Measurements from ENCODE around the gene GRID2. TPM values are rescaled to one million over a fixed set of nuclear protein-coding genes. Genes with fewer than 3 reads are reported as not detected.

The GRID2 gene
- total RNA-seq, 1 donor from 2014 or later, result 0.17 TPM

- no peaks in the 10 kb centered on the region for H3K27me3 Mint-ChIP-seq (ENCODE audit: insufficient read depth, low read depth)
- H3K9ac ChIP-seq, result no peak overlapping the region
- peaks cover 3% of the 10 kb centered on the region for H3K4me1 Mint-ChIP-seq
- H3K27me3 ChIP-seq, result no peaks in the 10 kb centered on the region
- no peaks in the 10 kb centered on the region for H3K9me3 Mint-ChIP-seq
- H3K9me3 ChIP-seq (ENCODE audit: low read depth), result no peaks in the 10 kb centered on the region
- H3K4me2 ChIP-seq, result no peak overlapping the region
- no peaks in the 10 kb centered on the region for H3K79me2 ChIP-seq (ENCODE audit: low read depth)
- DNase-seq (ENCODE audit: low spot score), result no peak
- H3K4me3 Mint-ChIP-seq, result no peak overlapping the region
- no peaks in the 10 kb centered on the region for H4K20me1 ChIP-seq (ENCODE audit: low read depth)
- H3K36me3 Mint-ChIP-seq, result no peaks in the 10 kb centered on the region
- H3K4me1 ChIP-seq, result no peaks in the 10 kb centered on the region
- H2AFZ ChIP-seq (replicated peaks), result no peak overlapping the region
- no peak for TF ChIP-seq CTCF (IDR thresholded peaks at IDR 0.05)
- TF ChIP-seq EZH2phosphoT487 (IDR thresholded peaks at IDR 0.05), result no peak
- no peak for TF ChIP-seq EZH2 (IDR thresholded peaks at IDR 0.05)
- no peaks in the 10 kb centered on the region for H3F3A ChIP-seq (ENCODE audit: low read depth)
- H3K27ac Mint-ChIP-seq, result no peak overlapping the region
- no peak overlapping the region for H3K27ac ChIP-seq
- H3K36me3 ChIP-seq, result no peaks in the 10 kb centered on the region
- no peak overlapping the region for H3K4me3 ChIP-seq
Observed at GRCh38 chr4:92809381-92809780, 505.6 kb downstream of the GRID2 start.

GRCh38 chr4:92812652-92813051 is 508.9 kb downstream of the GRID2 start:
- no peaks in the 10 kb centered on the region for H4K20me1 ChIP-seq (ENCODE audit: low read depth)
- Mint-ChIP-seq H3K9me3 (no peaks in the 10 kb centered on the region), H3K27me3 (ENCODE audit: insufficient read depth, low read depth) (no peaks in the 10 kb centered on the region), H3K4me3 (no peak overlapping the region), H3K27ac (no peak overlapping the region), H3K36me3 (no peaks in the 10 kb centered on the region), H3K4me1 (no peaks in the 10 kb centered on the region)
- H3K9ac ChIP-seq, result no peak overlapping the region
- no peak overlapping the region for H3K4me2 ChIP-seq
- no peaks in the 10 kb centered on the region for H3F3A ChIP-seq (ENCODE audit: low read depth)
- H3K79me2 ChIP-seq (ENCODE audit: low read depth), result no peaks in the 10 kb centered on the region
- no peaks in the 10 kb centered on the region for H3K4me1 ChIP-seq
- H3K36me3 ChIP-seq, result no peaks in the 10 kb centered on the region
- no peak overlapping the region for H3K27ac ChIP-seq
- DNase-seq (ENCODE audit: low spot score), result no peak
- no peaks in the 10 kb centered on the region for H3K27me3 ChIP-seq
- H2AFZ ChIP-seq (replicated peaks), result no peak overlapping the region
- H3K4me3 ChIP-seq, result no peak overlapping the region
- TF ChIP-seq CTCF (IDR thresholded peaks at IDR 0.05), result no peak
- TF ChIP-seq EZH2 (IDR thresholded peaks at IDR 0.05), result no peak
- no peak for TF ChIP-seq EZH2phosphoT487 (IDR thresholded peaks at IDR 0.05)
- no peaks in the 10 kb centered on the region for H3K9me3 ChIP-seq (ENCODE audit: low read depth)

GRCh38 chr4:92814677-92815076 is 510.9 kb downstream of the GRID2 start:
- H4K20me1 ChIP-seq (ENCODE audit: low read depth), result no peaks in the 10 kb centered on the region

More at GRCh38 chr4:92814677-92815076, 510.9 kb downstream of the GRID2 start:
- Histone ChIP-seq H2AFZ (replicated peaks) (no peak overlapping the region), H3K9ac (no peak overlapping the region), H3K9me3 (ENCODE audit: low read depth) (no peaks in the 10 kb centered on the region), H3K4me1 (no peaks in the 10 kb centered on the region), H3F3A (ENCODE audit: low read depth) (no peaks in the 10 kb centered on the region), H3K4me2 (no peak overlapping the region), H3K36me3 (no peaks in the 10 kb centered on the region), H3K27me3 (no peaks in the 10 kb centered on the region), H3K4me3 (no peak overlapping the region), H3K79me2 (ENCODE audit: low read depth) (no peaks in the 10 kb centered on the region), H3K27ac (no peak overlapping the region)
- Mint-ChIP-seq H3K27ac (no peak overlapping the region), H3K4me1 (no peaks in the 10 kb centered on the region), H3K4me3 (no peak overlapping the region), H3K36me3 (no peaks in the 10 kb centered on the region), H3K27me3 (ENCODE audit: insufficient read depth, low read depth) (no peaks in the 10 kb centered on the region), H3K9me3 (no peaks in the 10 kb centered on the region)
- no peak for TF ChIP-seq EZH2 (IDR thresholded peaks at IDR 0.05)
- no peak for TF ChIP-seq EZH2phosphoT487 (IDR thresholded peaks at IDR 0.05)
- TF ChIP-seq CTCF (IDR thresholded peaks at IDR 0.05), result no peak
- no peak for DNase-seq (ENCODE audit: low spot score)
